GM19372 (cell line): Measurements from ENCODE around the gene SPATA16.
"Not testable (repeated sequence)": the region's sequence is repeated elsewhere in the genome, so short reads cannot be mapped to it uniquely, and the experiment has no call there.

Experiments used
- ATAC-seq: cut with Tn5 transposase; IDR thresholded peaks from one replicate; pipeline ENCODE4 v1.9.1; 2021; ENCODE audit warnings: mild to moderate bottlenecking, low read depth, moderate library complexity; ENCODE audit not compliant: unreplicated experiment

Gene SPATA16

GRCh38 chr3:172903642-172904320 lies 237.3 kb downstream of the SPATA16 start:
- no peak for ATAC-seq

- ATAC-seq, result no peak
These were observed 248.9 kb downstream of the SPATA16 start for GRCh38 chr3:172892158-172892557.

- no peak for ATAC-seq
These were observed 255.3 kb downstream of the SPATA16 start for GRCh38 chr3:172885704-172886103.

- ATAC-seq, result no peak
These were observed 258.5 kb downstream of the SPATA16 start for GRCh38 chr3:172882563-172882962.

DNA sequence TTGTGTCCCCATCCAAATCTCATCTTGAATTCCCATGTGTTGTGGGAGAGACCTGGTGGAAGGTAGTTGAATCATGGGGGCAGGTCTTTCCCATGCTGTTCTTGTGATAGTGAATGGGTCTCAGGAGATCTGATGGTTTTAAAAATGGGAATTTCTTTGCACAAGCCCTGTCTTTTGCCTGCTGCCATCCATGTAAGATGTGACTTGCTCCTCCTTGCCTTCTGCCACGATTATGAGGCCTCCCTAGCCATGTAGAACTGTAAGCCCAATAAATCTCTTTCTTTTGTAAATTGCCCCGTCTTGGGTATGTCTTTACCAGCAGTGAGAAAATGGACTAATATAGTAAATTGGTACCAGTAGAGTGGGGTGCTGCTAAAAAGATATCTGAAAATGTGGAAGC lies 261.7 kb downstream of the SPATA16 start:
- not testable (repeated sequence) for ATAC-seq

DNA sequence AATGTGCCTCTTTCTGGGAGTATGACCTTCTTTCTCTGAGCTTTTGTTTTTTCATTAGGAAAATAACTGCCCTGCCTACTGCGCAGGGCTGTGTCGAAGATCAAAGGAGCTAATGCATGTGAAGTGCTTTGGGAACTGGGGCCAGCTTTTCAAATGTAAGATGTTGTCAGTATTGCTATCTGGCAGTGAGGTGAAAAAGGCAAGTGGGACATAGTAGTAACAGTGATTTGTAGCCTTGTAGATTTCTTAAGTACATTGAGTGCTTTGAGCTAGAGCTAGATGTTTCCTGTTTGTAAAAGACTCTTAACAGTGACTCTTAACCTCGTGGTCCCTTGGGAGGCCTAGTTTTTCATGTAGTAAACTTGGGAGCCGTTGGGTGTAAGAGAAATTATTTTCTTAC lies 264.0 kb downstream of the SPATA16 start:
- ATAC-seq, result no peak

- no peak for ATAC-seq
These were observed 264.7 kb downstream of the SPATA16 start for GRCh38 chr3:172876297-172876696.

DNA sequence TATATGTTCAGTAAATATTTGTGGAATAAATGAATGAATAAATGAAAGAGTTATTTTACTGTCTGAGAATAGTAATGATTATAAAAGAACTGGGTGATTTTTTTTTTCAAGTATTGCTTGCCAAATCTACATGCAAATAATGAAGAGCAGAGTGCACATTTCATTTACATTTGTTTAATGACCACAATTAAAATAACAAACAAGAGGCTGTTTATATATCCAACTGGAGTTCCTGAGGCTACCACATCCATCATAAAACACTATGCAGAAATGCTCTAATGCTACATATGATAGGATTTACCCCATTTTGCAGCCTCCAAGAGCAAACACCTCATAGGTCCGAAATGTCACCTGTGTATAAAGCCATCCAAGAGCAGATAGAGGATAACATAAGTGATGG lies 266.0 kb downstream of the SPATA16 start:
- ATAC-seq, result no peak

DNA sequence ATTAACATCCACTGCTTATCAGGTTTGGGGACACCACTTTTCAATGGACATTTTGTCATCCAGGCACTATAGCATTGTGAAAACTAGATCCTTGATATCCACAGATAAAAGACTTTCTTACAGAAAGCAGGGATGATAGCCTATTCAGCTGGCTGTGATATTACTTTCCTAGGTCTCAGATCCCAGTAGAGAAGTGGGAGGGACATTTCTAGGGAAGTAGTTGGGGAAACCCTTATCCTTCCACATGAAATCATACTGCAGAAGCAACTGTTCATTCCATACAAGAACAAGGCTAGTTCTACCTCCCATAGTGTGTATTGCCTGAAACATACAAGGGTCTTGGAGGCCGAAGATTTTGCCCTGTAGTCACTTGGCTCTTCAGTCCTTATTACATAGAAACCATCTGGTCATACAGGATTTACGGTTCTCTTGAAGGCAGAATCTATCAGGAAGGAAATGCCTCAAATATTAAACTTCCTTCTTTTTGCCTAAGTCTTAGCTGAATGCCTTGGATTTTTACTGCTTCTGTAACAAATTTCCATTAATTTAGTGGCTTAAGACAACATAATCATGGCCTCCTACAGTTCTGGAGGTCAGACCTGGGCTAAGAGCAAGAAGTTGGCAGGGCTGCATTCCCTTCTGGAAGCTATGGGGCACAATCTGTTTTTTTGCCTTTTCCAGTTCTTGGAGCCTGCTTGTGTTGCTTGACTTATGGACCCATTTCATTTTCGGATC lies 271.1 kb downstream of the SPATA16 start:
- no peak for ATAC-seq

- ATAC-seq, result no peak
These were observed 271.7 kb downstream of the SPATA16 start for GRCh38 chr3:172869368-172869771.

DNA sequence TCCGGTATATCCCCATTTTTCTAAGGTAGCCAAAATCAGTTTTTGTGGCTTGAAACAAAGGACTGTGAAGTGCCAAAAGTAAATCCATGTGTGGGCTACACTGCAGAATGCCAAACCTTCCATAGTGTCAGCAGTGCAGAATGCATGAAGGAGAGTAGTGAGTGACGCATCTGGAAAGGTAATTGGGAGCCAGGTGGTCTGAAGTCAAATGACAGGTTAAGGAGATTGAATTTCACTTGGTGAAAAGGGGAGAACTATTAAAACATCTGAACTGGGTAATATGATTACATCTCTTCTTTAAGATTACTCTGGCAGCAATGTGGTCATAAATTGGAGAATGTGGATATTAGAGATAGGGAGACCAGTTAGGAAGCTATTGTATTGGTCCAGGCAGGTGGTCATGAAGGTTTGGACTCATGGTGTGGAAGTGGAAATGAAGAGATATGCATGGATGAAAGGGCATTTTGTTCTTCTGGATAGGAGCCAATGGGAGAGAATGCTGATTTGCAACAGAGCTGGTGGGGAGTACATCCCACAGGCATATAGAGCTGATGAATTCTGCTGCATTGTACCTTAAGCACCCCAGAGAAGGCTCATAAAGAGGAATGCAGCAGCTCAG lies 272.3 kb downstream of the SPATA16 start:
- ATAC-seq, result no peak

- not testable (repeated sequence) for ATAC-seq
These were observed 274.2 kb downstream of the SPATA16 start for GRCh38 chr3:172866726-172867350.

- no peak for ATAC-seq
These were observed 282.0 kb downstream of the SPATA16 start for GRCh38 chr3:172859041-172859440.

- no peak for ATAC-seq
These were observed 284.0 kb downstream of the SPATA16 start for GRCh38 chr3:172856795-172857742.

DNA sequence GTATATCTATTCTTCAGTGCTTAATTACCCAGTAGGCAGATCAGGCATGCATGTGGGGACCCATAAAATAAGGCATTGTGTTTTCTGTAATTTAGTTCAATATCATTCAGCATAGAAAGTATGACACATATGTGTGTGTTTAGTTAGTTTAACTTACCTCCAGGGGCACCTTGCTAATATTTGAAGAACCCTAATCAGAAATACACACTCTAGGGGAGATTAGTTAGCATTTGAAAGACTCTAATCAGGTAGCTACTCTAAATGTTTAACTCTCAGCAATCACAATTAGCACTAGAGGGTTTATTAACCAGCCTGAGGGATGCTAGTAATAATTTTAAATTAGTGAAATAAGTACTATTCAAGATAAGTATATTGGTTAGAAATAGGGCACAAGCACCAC lies 286.0 kb downstream of the SPATA16 start:
- ATAC-seq, result no peak

GRCh38 chr3:172853921-172854666 lies 286.9 kb downstream of the SPATA16 start:
- no peak for ATAC-seq

- no peak for ATAC-seq
These were observed 288.0 kb downstream of the SPATA16 start for GRCh38 chr3:172853005-172853404.

DNA sequence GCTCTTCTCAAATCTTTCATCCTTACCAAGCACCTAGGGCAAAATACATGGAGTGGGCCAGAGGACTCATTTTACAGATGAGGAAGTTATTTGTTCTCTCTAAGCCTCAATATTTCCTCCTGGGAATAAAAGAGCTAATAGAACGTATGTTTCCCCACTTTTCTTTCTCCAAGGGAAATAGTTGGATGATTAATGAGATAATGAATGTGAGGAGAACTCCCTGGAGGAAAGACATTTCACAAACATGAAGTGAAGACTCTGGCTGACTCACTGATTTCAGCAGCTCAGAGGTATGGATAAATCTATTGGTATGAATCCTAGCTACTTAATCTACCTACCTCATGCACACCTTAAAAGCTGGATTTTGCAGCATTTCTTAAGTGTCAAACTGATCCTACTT lies 292.1 kb downstream of the SPATA16 start:
- no peak for ATAC-seq

GRCh38 chr3:172847292-172847691 lies 293.7 kb downstream of the SPATA16 start:
- ATAC-seq, result no peak
